ENCODE data around the gene SRBD1.

- TF ChIP-seq CTCF (IDR thresholded peaks at IDR 0.05) (no peak), POLR2A (IDR thresholded peaks at IDR 0.05) (peak; percentile 45)
Observed at GRCh38 chr2:45611020-45611859, at the start of gene SRBD1.
